Measurements from ENCODE around the gene SVIL. TPM values are rescaled to one million over a fixed set of nuclear protein-coding genes. Genes with fewer than 3 reads are reported as not detected.

Gene SVIL
- total and polyA plus RNA-seq, 11 donors = 95.2 to 589 (median 355) TPM

DNA sequence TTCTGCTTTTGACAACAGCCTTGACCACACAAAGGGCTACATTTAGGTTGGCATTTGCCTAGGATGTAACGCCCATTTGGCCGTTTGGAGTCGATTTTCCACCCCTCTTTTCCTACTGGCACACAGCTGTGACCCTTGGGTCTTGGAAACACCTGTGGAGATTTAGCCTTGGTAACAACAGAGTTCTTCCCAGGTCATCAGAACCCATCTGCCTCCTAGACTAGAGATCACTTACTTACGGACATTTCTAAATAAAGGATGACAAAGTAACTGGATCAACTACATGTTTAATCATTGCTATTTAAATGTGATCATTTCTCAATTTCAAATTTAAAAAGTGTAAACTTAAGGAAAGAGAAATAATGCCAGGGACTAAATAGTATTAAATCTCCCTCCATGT lies 42.0 kb upstream of the SVIL start:
- peaks cover 0 to 29% (median 0%) of the 10 kb centered on the region in 12 donors for H3K9me3 ChIP-seq
- H3K4me1 ChIP-seq = peaks cover 0 to 20% (median 3%) of the 10 kb centered on the region in 12 donors
- peaks cover 0 to 7% (median 0%) of the 10 kb centered on the region in 9 donors for H3K36me3 ChIP-seq
- intact Hi-C loops (cut with DNase I) = no loop called here
- TF ChIP-seq, protein P1, sequence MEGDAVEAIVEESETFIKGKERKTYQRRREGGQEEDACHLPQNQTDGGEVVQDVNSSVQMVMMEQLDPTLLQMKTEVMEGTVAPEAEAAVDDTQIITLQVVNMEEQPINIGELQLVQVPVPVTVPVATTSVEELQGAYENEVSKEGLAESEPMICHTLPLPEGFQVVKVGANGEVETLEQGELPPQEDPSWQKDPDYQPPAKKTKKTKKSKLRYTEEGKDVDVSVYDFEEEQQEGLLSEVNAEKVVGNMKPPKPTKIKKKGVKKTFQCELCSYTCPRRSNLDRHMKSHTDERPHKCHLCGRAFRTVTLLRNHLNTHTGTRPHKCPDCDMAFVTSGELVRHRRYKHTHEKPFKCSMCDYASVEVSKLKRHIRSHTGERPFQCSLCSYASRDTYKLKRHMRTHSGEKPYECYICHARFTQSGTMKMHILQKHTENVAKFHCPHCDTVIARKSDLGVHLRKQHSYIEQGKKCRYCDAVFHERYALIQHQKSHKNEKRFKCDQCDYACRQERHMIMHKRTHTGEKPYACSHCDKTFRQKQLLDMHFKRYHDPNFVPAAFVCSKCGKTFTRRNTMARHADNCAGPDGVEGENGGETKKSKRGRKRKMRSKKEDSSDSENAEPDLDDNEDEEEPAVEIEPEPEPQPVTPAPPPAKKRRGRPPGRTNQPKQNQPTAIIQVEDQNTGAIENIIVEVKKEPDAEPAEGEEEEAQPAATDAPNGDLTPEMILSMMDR (IDR thresholded peaks at IDR 0.05) = no peak
- TF ChIP-seq POLR2A (IDR thresholded peaks at IDR 0.05) = no peak
- H3K27ac ChIP-seq = peak overlapping the region in 1 of 12 donors; percentile 15
- no peak overlapping the region for H3K4me3 ChIP-seq
- 95 to 97% (median 96%) methylated on average over 4 of the region's 4 CpGs for WGBS, 4 donors
- H3K27me3 ChIP-seq = no peaks in the 10 kb centered on the region
- ATAC-seq = no peak
- no peak for DNase-seq

DNA sequence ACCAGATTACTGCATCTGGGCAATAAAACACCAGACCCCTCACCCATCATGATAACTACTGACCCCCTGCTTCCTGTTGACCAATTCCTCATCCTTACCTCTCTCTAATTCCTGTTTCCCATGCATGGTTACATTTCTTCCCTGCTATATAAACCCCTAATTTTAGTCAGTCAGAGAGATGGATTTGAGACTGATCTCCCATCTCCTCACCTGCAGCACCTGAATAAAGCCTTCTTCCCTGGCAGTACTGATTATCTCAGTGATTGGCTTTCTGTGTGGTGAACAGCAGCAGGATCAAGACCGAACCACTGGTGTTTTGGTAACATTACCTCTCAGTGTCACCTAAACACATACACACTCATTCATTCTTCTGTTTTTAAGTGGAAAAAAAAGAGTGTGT lies 41.2 kb upstream of the SVIL start:
- 88 to 100% (median 98%) methylated on average over 1 of the region's 1 CpG for WGBS, 4 donors
- H3K36me3 ChIP-seq = peaks cover 0 to 7% (median 0%) of the 10 kb centered on the region in 9 donors
- peaks cover 0 to 29% (median 0%) of the 10 kb centered on the region in 12 donors for H3K9me3 ChIP-seq
- peaks cover 0 to 14% (median 0%) of the 10 kb centered on the region in 12 donors for H3K4me1 ChIP-seq
- H3K27me3 ChIP-seq = no peaks in the 10 kb centered on the region
- peak overlapping the region in 1 of 12 donors; percentile 15 for H3K27ac ChIP-seq
- ATAC-seq = no peak
- no peak for TF ChIP-seq POLR2A (IDR thresholded peaks at IDR 0.05)
- TF ChIP-seq, protein P1 (IDR thresholded peaks at IDR 0.05) = no peak
- DNase-seq = no peak
- intact Hi-C loops (cut with DNase I) = no loop called here
- H3K4me3 ChIP-seq = no peak overlapping the region

DNA sequence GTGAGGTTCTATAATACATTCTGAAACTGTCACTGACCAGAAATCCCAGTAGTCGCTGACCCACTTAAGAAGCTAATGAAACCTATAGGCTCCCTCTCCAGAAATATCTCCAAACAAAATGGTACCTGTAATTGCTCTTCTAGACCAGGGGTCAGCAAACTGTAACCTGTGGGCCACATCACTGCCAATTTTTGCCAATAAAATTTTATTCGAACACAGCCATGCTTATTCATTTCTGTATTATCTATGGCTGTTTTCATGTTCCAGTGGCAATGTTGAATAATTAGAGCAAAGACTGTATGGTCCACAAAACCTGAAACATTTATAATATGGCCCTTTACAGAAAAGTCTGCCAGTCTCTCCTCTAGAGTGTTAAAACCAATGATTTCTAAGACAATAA lies 37.2 kb upstream of the SVIL start:
- peaks cover 0 to 29% (median 0%) of the 10 kb centered on the region in 12 donors for H3K9me3 ChIP-seq
- peak overlapping the region in 1 of 12 donors; percentile 4 for H3K27ac ChIP-seq
- 96 to 100% (median 98%) methylated on average over 2 of the region's 2 CpGs for WGBS, 4 donors
- ATAC-seq (no peak), DNase-seq (no peak)
- H3K36me3 ChIP-seq = peaks cover 0 to 7% (median 0%) of the 10 kb centered on the region in 9 donors
- TF ChIP-seq, protein P1 (IDR thresholded peaks at IDR 0.05) = no peak
- TF ChIP-seq POLR2A (IDR thresholded peaks at IDR 0.05) = no peak
- H3K27me3 ChIP-seq = no peaks in the 10 kb centered on the region
- no peak overlapping the region for H3K4me3 ChIP-seq
- H3K4me1 ChIP-seq = peaks cover 0 to 30% (median 8%) of the 10 kb centered on the region in 12 donors
- intact Hi-C loops (cut with DNase I) = no loop called here

DNA sequence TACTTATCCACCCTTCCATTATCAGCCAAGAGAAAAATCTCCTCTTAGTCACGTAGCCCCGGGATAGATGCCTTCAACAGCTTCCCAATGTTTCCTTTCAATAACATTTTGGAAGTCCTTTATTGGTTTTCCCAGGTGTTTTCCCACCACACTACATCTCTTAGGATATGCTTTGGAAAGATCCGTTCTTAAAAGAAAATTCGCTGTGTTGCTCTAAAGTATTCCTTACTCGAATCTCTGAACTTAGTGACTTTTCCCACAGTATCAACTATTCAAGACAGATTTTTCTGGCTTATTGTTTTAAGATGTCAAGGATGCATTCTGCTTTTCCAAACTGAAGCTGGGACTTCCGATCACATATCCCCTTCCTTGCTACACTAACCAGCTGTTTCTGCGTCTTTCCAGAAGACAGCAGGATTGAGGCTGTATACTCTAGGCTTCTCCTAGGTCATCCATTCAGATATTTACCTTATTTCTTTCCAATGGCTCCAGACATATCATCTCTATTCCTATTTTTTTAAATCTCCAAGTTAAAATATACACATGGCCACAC lies 36.5 kb upstream of the SVIL start:
- DNase-seq = no peak
- H3K27ac ChIP-seq = peak overlapping the region in 4 of 12 donors; percentile 4 to 19 (median 12)
- peaks cover 0 to 7% (median 0%) of the 10 kb centered on the region in 9 donors for H3K36me3 ChIP-seq
- intact Hi-C loops (cut with DNase I) = no loop called here
- H3K9me3 ChIP-seq = peaks cover 0 to 28% (median 0%) of the 10 kb centered on the region in 12 donors
- no peak overlapping the region for H3K4me3 ChIP-seq
- ATAC-seq = no peak
- TF ChIP-seq, protein P1 (IDR thresholded peaks at IDR 0.05) = no peak
- no peaks in the 10 kb centered on the region for H3K27me3 ChIP-seq
- peaks cover 0 to 30% (median 8%) of the 10 kb centered on the region in 12 donors for H3K4me1 ChIP-seq
- 61 to 71% (median 68%) methylated on average over 7 of the region's 7 CpGs for WGBS, 4 donors

All from heart left ventricle (tissue), 16 donors.